CD4-positive, alpha-beta T cell treated with Interleukin-6 at 100 ng/mL for 8 hours (primary cell): ENCODE data around the gene FOXD4L6.
"Not testable (repeated sequence)": the region's sequence is repeated elsewhere in the genome, so short reads cannot be mapped to it uniquely, and the experiment has no call there.

Source experiments
- DNase-seq: peaks from one replicate; pipeline ENCODE4 v3.0.0-alpha.2; 2020; ENCODE audit warnings: mixed read lengths, low spot score

FOXD4L6 gene

GRCh38 chr9:41100508-41100907 is 28.0 kb downstream of the FOXD4L6 start:
- not testable (repeated sequence) for DNase-seq

GRCh38 chr9:41098759-41099158 is 29.7 kb downstream of the FOXD4L6 start:
- not testable (repeated sequence) for DNase-seq

GRCh38 chr9:41095060-41095459 is 33.4 kb downstream of the FOXD4L6 start:
- not testable (repeated sequence) for DNase-seq

- not testable (repeated sequence) for DNase-seq
These were observed 34.3 kb downstream of the FOXD4L6 start for GRCh38 chr9:41094010-41094773.

- DNase-seq = not testable (repeated sequence)
These were observed 37.6 kb downstream of the FOXD4L6 start for GRCh38 chr9:41090922-41091321.

- not testable (repeated sequence) for DNase-seq
These were observed 38.1 kb downstream of the FOXD4L6 start for GRCh38 chr9:41090386-41090785.

GRCh38 chr9:41088450-41089059 is 39.9 kb downstream of the FOXD4L6 start:
- DNase-seq = not testable (repeated sequence)

GRCh38 chr9:41087929-41088328 is 40.6 kb downstream of the FOXD4L6 start:
- DNase-seq = not testable (repeated sequence)

- not testable (repeated sequence) for DNase-seq
These were observed 41.2 kb downstream of the FOXD4L6 start for GRCh38 chr9:41087157-41087780.

- not testable (repeated sequence) for DNase-seq
These were observed 41.8 kb downstream of the FOXD4L6 start for GRCh38 chr9:41086685-41087084.

GRCh38 chr9:41086215-41086614 is 42.3 kb downstream of the FOXD4L6 start:
- not testable (repeated sequence) for DNase-seq

- not testable (repeated sequence) for DNase-seq
These were observed 46.1 kb downstream of the FOXD4L6 start for GRCh38 chr9:41082358-41082757.

- not testable (repeated sequence) for DNase-seq
These were observed 49.0 kb downstream of the FOXD4L6 start for GRCh38 chr9:41079464-41079863.

GRCh38 chr9:41077586-41077985 is 50.9 kb downstream of the FOXD4L6 start:
- DNase-seq = not testable (repeated sequence)
